ENCODE measurements around the gene MTG2.

MTG2 gene

DNA sequence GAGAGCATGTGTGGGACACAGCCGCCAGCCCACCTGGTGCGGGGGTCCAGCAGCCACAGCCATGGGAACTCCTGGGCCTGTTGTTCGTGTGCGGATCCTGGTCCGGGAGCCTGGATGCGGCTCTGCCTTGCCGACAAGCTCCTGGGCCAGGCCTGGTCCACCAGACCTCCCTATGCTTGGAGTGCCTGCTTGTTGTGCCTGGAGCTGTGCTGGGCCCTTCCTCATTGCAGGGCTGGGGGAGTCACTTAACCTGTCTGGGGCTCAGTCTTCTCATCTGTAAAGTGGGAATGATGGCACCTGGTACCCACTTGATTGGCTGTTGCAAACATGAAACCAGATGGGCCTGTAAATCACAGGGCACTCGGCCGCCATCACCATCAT, 52.9 kb downstream of the MTG2 start:
- Histone ChIP-seq H3K9me2 (replicated peaks; ENCODE audit: insufficient read depth, low read length) (no peaks in the 10 kb centered on the region), H3K27me3 (replicated peaks; ENCODE audit: insufficient read depth, low read length) (peaks cover 34% of the 10 kb centered on the region), H3K36me3 (replicated peaks; ENCODE audit: insufficient read depth, low read length) (no peaks in the 10 kb centered on the region), H3K4me2 (ENCODE audit: low read depth, low read length) (no peak overlapping the region), H3K4me1 (ENCODE audit: low read length) (peaks cover 9% of the 10 kb centered on the region; the same call in 1 of the 2 replicates), H2AFZ (ENCODE audit: low read length) (no peak overlapping the region), H3F3A (ENCODE audit: insufficient read depth, low read length) (no peaks in the 10 kb centered on the region), H4K20me1 (ENCODE audit: insufficient read depth, low read length) (no peaks in the 10 kb centered on the region), H3K9me3 (replicated peaks; ENCODE audit: insufficient read depth, low read length) (no peaks in the 10 kb centered on the region), H3K4me3 (ENCODE audit: low read length) (no peak overlapping the region), H3K27ac (ENCODE audit: low read length) (no peak overlapping the region), H3K9ac (ENCODE audit: low read length) (no peak overlapping the region), H3K79me2 (ENCODE audit: low read length) (peaks cover 21% of the 10 kb centered on the region)
- TF ChIP-seq EZH2phosphoT487 (IDR thresholded peaks at IDR 0.05; ENCODE audit: low read length) (no peak), EZH2 (optimal IDR thresholded peaks at IDR 0.05; ENCODE audit: low read depth, low read length) (no peak)
- TF ChIP-seq, protein P1, sequence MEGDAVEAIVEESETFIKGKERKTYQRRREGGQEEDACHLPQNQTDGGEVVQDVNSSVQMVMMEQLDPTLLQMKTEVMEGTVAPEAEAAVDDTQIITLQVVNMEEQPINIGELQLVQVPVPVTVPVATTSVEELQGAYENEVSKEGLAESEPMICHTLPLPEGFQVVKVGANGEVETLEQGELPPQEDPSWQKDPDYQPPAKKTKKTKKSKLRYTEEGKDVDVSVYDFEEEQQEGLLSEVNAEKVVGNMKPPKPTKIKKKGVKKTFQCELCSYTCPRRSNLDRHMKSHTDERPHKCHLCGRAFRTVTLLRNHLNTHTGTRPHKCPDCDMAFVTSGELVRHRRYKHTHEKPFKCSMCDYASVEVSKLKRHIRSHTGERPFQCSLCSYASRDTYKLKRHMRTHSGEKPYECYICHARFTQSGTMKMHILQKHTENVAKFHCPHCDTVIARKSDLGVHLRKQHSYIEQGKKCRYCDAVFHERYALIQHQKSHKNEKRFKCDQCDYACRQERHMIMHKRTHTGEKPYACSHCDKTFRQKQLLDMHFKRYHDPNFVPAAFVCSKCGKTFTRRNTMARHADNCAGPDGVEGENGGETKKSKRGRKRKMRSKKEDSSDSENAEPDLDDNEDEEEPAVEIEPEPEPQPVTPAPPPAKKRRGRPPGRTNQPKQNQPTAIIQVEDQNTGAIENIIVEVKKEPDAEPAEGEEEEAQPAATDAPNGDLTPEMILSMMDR (IDR thresholded peaks at IDR 0.05; ENCODE audit: low read length) = no peak
- DNase-seq = no peak

DNA sequence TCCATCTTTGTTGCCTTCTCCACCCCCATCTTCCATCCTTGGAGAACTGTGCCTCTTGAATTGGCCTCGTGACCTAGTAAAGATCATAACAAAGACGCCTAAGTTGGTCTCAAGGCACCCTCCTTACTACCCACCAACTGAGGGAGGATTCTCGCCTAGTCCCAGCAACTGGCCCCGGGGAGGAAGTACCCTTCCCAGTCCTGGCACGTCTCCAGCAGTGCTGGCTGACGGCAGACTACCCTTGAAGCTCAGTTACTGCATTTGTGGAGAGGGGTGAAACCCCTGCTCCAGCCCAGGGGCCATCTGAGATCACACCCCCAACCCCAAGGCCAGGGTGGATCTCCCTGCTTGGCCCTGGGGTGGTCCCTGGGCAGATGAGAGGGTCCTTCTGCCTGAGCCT, 53.4 kb downstream of the MTG2 start:
- DNase-seq = no peak
- Histone ChIP-seq H3K36me3 (replicated peaks; ENCODE audit: insufficient read depth, low read length) (no peaks in the 10 kb centered on the region), H3K27ac (ENCODE audit: low read length) (no peak overlapping the region), H4K20me1 (ENCODE audit: insufficient read depth, low read length) (no peaks in the 10 kb centered on the region), H3K9ac (ENCODE audit: low read length) (no peak overlapping the region), H3K4me1 (ENCODE audit: low read length) (peaks cover 9% of the 10 kb centered on the region; the same call in 1 of the 2 replicates), H3K9me2 (replicated peaks; ENCODE audit: insufficient read depth, low read length) (no peaks in the 10 kb centered on the region), H3K4me3 (ENCODE audit: low read length) (no peak overlapping the region), H3F3A (ENCODE audit: insufficient read depth, low read length) (no peaks in the 10 kb centered on the region), H3K4me2 (ENCODE audit: low read depth, low read length) (no peak overlapping the region), H3K79me2 (ENCODE audit: low read length) (peaks cover 25% of the 10 kb centered on the region), H3K27me3 (replicated peaks; ENCODE audit: insufficient read depth, low read length) (peaks cover 34% of the 10 kb centered on the region), H3K9me3 (replicated peaks; ENCODE audit: insufficient read depth, low read length) (no peaks in the 10 kb centered on the region), H2AFZ (ENCODE audit: low read length) (no peak overlapping the region)
- TF ChIP-seq EZH2 (optimal IDR thresholded peaks at IDR 0.05; ENCODE audit: low read depth, low read length) = no peak
- TF ChIP-seq, protein P1 (IDR thresholded peaks at IDR 0.05; ENCODE audit: low read length) = no peak
- TF ChIP-seq EZH2phosphoT487 (IDR thresholded peaks at IDR 0.05; ENCODE audit: low read length) = no peak

DNA sequence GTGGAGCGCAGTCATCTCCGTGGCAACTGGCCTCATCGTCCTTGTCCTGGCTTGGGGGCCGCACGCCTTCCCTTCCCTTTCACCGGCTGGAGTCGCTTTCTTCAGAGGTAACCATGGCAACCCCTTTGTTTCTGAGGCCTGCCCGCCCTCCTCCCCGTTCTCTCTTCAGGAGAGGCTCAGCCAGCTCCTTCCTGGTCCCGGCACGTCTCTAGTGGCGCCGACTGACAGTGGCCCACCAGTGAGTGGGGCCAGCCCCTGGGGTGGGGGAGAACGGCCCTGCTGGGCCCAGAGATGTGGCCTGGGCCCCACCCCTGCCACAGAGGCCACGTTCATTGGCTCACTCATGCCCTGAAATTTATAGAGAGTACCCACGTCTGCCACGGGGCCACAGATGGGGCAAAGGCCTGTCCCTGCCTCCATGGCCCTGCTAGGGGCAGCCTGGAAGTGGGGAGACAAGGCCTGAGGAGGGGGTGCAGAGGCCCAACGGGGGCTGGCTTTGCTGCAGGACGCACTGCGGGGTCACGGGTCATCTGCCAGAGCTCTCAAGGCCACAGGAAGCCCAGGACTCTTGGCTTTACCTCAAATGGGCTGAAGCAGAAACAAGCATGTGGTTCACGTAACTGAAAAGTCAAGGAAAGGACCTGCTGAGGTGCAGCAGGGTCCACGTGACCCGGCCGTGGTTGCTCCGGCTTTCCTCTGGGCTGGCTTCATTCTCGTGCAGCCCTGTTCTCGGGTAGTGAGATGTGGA, 54.1 kb downstream of the MTG2 start:
- Histone ChIP-seq H3K36me3 (replicated peaks; ENCODE audit: insufficient read depth, low read length) (no peaks in the 10 kb centered on the region), H3K27me3 (replicated peaks; ENCODE audit: insufficient read depth, low read length) (peaks cover 34% of the 10 kb centered on the region), H4K20me1 (ENCODE audit: insufficient read depth, low read length) (no peaks in the 10 kb centered on the region), H3K4me2 (ENCODE audit: low read depth, low read length) (no peak overlapping the region), H3K9me3 (replicated peaks; ENCODE audit: insufficient read depth, low read length) (no peaks in the 10 kb centered on the region), H3K9me2 (replicated peaks; ENCODE audit: insufficient read depth, low read length) (no peaks in the 10 kb centered on the region), H3K4me3 (ENCODE audit: low read length) (no peak overlapping the region), H3K9ac (ENCODE audit: low read length) (no peak overlapping the region), H3F3A (ENCODE audit: insufficient read depth, low read length) (no peaks in the 10 kb centered on the region), H3K27ac (ENCODE audit: low read length) (no peak overlapping the region), H2AFZ (ENCODE audit: low read length) (no peak overlapping the region; the same call in 1 of the 2 replicates), H3K79me2 (ENCODE audit: low read length) (peaks cover 32% of the 10 kb centered on the region), H3K4me1 (ENCODE audit: low read length) (peaks cover 9% of the 10 kb centered on the region; the same call in 1 of the 2 replicates)
- TF ChIP-seq, protein P1 (IDR thresholded peaks at IDR 0.05; ENCODE audit: low read length) = no peak
- TF ChIP-seq EZH2phosphoT487 (IDR thresholded peaks at IDR 0.05; ENCODE audit: low read length) = no peak
- no peak for TF ChIP-seq EZH2 (optimal IDR thresholded peaks at IDR 0.05; ENCODE audit: low read depth, low read length)
- DNase-seq = no peak

Measured in MM.1S (cell line).